Thyroid gland (tissue), 4 donors: ENCODE data around the gene TENM3. TPM values are rescaled to one million over a fixed set of nuclear protein-coding genes. Genes with fewer than 3 reads are reported as not detected.

Source experiments
- DNase-seq, 2 donors: peaks; one replicate each; pipeline ENCODE4 v3.0.0-alpha.2; 2019
- H3K27ac ChIP-seq, 3 donors: fragments of 200-600 bp; sonication (generic); 1 replicate in 2 of 3; 2 replicates in 1 of 3; pipeline ENCODE4 v1.5.1; 2016 to 2019; ENCODE audit warnings: mild to moderate bottlenecking in 1 of 3, moderate library complexity in 1 of 3
- H3K27me3 ChIP-seq: fragments of 200-600 bp; sonication (generic); one replicate; pipeline ENCODE4 v1.5.1; 2019
- H3K36me3 ChIP-seq, 2 donors: fragments of 200-600 bp; sonication (generic); one replicate each; pipeline ENCODE4 v1.5.1; 2016 to 2019
- H3K4me1 ChIP-seq, 2 donors: fragments of 200-600 bp; sonication (generic); one replicate each; pipeline ENCODE4 v1.5.1; 2017 to 2019
- H3K4me3 ChIP-seq, 3 donors: fragments of 200-600 bp; sonication (generic); replicated peaks in 1 of 3; 1 replicate in 2 of 3; 2 replicates in 1 of 3; pipeline ENCODE4 v1.5.1; 2016; ENCODE audit warnings: mild to moderate bottlenecking in 1 of 3
- H3K9me3 ChIP-seq: fragments of 200-600 bp; sonication (generic); one replicate; pipeline ENCODE4 v1.5.1; 2017
- CTCF ChIP-seq, 6 experiments: fragments of 200-600 bp in 3 of 6; fragments of 450-650 bp in 3 of 6; sonication (generic) in 3 of 6; IDR thresholded peaks; one replicate each; pipeline ENCODE4 v1.5.1; 2016 to 2019; ENCODE audit warnings: antibody characterized with exemption in 6 of 6, mild to moderate bottlenecking in 2 of 6, inconsistent platforms in 1 of 6, moderate library complexity in 1 of 6
- POLR2A ChIP-seq, 2 donors: fragments of 450-650 bp; IDR thresholded peaks; one replicate each; pipeline ENCODE4 v1.6.1; 2017; ENCODE audit warnings: antibody characterized with exemption in 2 of 2, mild to moderate bottlenecking in 2 of 2, moderate library complexity in 1 of 2
- WGBS, 2 donors: methylation state at CpG; one replicate each; pipeline ENCODE4 v1.1.5; 2017; 5-methylcytosine and 5-hydroxymethylcytosine counted together
- intact Hi-C: fragments of 100-400 bp; cut with DNase I; formaldehyde crosslinking; loops from one replicate; pipeline ENCODE4 v1.15.1; 2023
- total RNA-seq, 4 donors: library from RNA; depleted of rRNA; stranded (reverse); fragments of >200 nt; gene quantifications; one replicate each; pipeline ENCODE4 v1.2.3, GENCODE V29; 2016

TENM3 gene
- total RNA-seq, 4 donors from 2014 or later, result 41.8 to 82.2 (median 68.1) TPM

GRCh38 chr4:182245541-182246215 is 2.5 kb downstream of the TENM3 start:
- DNase-seq, result no peak
- Histone ChIP-seq H3K9me3 (no peaks in the 10 kb centered on the region), H3K4me1 (no peaks in the 10 kb centered on the region), H3K27me3 (no peaks in the 10 kb centered on the region), H3K4me3 (no peak overlapping the region), H3K27ac (no peak overlapping the region), H3K36me3 (no peaks in the 10 kb centered on the region)
- TF ChIP-seq POLR2A (IDR thresholded peaks at IDR 0.05) (no peak), CTCF (IDR thresholded peaks at IDR 0.05) (no peak)
- WGBS, 2 donors, result 50 to 59% methylated on average over 10 of the region's 10 CpGs
- intact Hi-C loops, result no loop called here

GRCh38 chr4:182246401-182247205 is 3.4 kb downstream of the TENM3 start:
- Histone ChIP-seq H3K36me3 (no peaks in the 10 kb centered on the region), H3K4me3 (no peak overlapping the region), H3K4me1 (no peaks in the 10 kb centered on the region), H3K27me3 (no peaks in the 10 kb centered on the region), H3K27ac (no peak overlapping the region), H3K9me3 (no peaks in the 10 kb centered on the region)
- 86 to 87% methylated on average over 27 of the region's 27 CpGs for WGBS, 2 donors
- intact Hi-C loops, result no loop called here
- DNase-seq, result no peak
- TF ChIP-seq POLR2A (IDR thresholded peaks at IDR 0.05), result no peak
- TF ChIP-seq CTCF (IDR thresholded peaks at IDR 0.05), result no peak

- Histone ChIP-seq H3K36me3 (no peaks in the 10 kb centered on the region), H3K9me3 (no peaks in the 10 kb centered on the region), H3K27me3 (no peaks in the 10 kb centered on the region), H3K4me1 (no peaks in the 10 kb centered on the region), H3K4me3 (no peak overlapping the region), H3K27ac (no peak overlapping the region)
- 87% methylated on average over 3 of the region's 3 CpGs for WGBS, 2 donors
- intact Hi-C loops, result no loop called here
- no peak for DNase-seq
- TF ChIP-seq CTCF (IDR thresholded peaks at IDR 0.05) (no peak), POLR2A (IDR thresholded peaks at IDR 0.05) (no peak)
Observed at GRCh38 chr4:182248295-182248694, 5.1 kb downstream of the TENM3 start.

- Histone ChIP-seq H3K4me1 (no peaks in the 10 kb centered on the region), H3K4me3 (no peak overlapping the region), H3K27me3 (no peaks in the 10 kb centered on the region), H3K9me3 (no peaks in the 10 kb centered on the region), H3K27ac (no peak overlapping the region), H3K36me3 (no peaks in the 10 kb centered on the region)
- 92 to 93% methylated on average over 6 of the region's 6 CpGs for WGBS, 2 donors
- no peak for TF ChIP-seq POLR2A (IDR thresholded peaks at IDR 0.05)
- no peak for TF ChIP-seq CTCF (IDR thresholded peaks at IDR 0.05)
- intact Hi-C loops, result no loop called here
- DNase-seq, result no peak
Observed at GRCh38 chr4:182250446-182250845, 7.2 kb downstream of the TENM3 start.

GRCh38 chr4:182251116-182251515 is 7.9 kb downstream of the TENM3 start:
- Histone ChIP-seq H3K4me1 (no peaks in the 10 kb centered on the region), H3K4me3 (no peak overlapping the region), H3K27ac (no peak overlapping the region), H3K36me3 (no peaks in the 10 kb centered on the region), H3K9me3 (no peaks in the 10 kb centered on the region), H3K27me3 (no peaks in the 10 kb centered on the region)
- TF ChIP-seq POLR2A (IDR thresholded peaks at IDR 0.05) (no peak), CTCF (IDR thresholded peaks at IDR 0.05) (no peak)
- intact Hi-C loops, result no loop called here
- 95% methylated on average over 8 of the region's 8 CpGs for WGBS, 2 donors
- no peak for DNase-seq
